HG02870 (cell line): ENCODE results near the gene DACT3.

Experiments
- ATAC-seq: cut with Tn5 transposase; IDR thresholded peaks from one replicate; pipeline ENCODE4 v1.9.1; 2021; ENCODE audit warnings: mild to moderate bottlenecking, moderate library complexity; ENCODE audit not compliant: unreplicated experiment

DACT3 gene

DNA sequence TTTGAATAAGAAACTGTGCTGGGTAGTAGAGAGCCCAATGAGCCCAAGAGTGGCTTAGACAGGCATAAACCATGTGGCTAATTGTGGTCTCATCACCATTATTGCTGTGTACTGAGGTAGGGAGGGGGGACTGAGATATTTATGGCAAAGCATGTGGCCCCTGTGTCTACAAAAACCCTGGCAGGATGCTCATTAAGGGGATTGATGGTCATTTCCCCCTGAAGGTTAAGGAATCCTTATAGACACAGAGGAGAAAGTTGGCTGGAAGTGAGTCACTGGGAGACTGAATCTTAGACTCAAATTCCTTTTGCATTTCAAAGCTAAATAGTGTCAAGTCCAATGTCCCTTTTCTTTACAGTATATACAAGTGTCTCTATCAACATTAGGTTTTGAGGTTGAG lies 9.8 kb upstream of the DACT3 start:
- ATAC-seq: no peak

DNA sequence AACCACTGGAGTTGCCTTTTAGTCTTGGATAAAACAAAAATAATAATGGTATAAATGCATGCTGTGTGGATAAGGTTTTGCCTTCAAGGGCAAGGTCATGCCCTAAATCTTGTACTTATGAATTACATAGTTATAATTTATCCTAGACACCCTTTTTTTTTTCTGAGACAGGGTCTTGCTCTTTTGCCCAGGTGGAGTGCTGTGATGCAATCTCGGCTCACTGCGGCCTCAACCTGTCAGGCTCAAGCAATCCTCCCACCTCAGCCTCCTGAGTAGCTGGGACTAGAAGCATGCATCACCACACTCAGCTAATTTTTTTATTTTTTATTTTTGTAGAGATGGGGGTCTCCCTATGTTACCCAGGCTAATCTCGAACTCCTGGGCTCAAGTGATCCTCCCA lies 7.7 kb upstream of the DACT3 start:
- no peak for ATAC-seq

DNA sequence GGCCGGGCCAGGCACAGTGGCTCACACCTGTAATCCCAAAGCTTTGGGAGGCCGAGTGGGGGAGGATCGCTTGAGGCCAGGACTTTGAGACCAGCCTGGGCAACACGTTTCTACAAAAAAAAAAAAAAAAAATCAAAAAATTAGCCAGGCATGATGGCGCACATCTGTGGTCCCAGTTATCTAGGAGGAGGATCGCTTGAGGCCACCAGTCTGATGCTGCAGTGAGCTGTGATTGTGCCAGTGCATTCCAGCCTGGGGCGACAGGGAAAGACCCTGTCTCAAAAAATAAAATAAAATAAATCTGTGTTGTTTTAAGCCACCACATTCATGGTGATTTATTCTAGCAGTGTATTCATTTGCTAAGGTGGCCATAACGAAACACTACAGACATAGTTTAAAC lies 4.1 kb upstream of the DACT3 start:
- ATAC-seq: no peak

DNA sequence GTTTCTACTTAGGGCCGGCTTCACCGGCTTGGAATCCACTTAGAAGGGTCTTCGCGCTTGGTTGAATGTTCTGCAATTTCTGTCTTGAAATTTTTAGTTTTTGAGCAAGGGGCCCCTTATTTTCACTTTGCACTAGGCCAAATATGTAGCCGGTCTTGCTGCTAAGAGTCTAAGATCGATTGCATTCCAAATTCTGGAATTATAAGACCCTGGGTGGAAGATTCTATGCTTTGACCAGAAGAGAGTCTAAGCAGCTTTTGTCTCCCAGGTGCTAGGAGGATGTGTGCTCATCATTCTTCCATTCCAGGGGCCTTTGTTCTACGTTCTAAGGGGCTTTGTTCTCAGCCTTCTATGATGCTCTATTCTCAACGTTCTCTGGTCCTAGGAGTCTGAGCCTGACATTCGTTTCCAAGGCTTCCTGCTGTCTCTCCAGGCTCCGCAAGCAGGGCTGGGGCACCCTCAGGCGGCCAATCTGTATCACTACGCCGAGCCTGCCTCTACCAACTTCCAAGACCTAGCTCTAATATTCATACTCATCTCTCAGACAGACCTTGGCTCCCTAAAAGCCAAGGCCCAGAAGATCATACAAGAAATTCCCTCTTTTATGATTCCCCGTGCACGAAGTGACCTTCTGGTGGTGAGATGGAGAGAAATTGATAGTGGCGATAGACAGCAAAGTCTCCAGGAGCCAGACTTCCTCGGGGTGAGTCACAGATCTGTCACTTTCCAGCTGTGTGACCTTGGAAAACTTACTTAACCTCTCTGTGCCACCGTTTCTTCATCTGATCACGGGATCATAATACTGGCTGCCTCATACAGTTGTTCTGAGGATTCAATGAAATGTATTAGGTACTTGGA lies 982 bp upstream of the DACT3 start:
- no peak for ATAC-seq

DNA sequence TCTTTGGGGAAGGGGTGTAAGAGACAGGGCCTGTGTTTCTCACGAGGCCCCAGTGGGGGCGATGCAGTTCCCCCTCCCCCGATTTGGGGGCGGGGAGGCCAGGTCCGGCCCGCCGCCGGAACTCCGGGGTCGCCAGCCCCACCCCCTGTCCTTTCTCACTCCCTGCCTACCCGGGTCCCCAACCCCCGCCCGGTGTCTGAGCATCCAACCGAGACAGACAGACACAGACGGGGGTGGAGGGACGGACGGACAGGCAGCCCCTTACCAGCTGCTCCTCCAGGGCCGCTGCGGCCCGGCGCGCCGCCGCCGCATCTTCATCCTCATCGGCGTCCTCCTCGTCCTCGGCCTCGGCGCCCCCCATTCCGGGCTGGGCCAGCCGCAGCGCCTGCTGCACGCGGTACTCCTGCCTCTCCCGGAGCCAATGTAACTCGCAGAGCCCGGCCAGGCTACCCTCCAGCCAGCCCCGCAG lies 397 bp downstream of the DACT3 start:
- no peak for ATAC-seq

DNA sequence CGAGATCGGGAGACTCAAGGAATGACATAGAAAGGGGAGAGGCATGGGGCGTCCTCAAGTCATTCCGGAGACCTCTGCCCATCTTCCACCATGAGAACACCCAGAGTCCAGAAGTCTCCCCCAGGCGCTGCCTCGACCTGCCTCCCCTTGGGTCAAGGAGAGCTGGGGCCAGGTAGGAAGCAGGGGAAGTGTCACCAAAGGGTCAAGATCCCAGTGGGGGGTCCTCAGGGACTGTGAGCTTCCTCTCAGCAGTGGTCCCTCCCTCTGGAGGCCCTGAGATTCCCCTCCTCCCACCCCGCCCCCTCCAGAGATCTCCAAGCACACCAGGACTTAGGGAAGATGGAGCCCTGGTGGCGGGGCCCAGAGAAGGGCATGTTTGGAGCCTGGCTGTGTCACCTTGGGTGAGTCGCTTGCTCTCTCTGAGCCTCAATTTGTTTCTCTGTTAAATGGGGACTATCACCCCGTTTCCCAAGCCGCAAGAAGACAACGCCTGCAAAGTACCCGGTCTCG lies 919 bp downstream of the DACT3 start:
- no peak for ATAC-seq

DNA sequence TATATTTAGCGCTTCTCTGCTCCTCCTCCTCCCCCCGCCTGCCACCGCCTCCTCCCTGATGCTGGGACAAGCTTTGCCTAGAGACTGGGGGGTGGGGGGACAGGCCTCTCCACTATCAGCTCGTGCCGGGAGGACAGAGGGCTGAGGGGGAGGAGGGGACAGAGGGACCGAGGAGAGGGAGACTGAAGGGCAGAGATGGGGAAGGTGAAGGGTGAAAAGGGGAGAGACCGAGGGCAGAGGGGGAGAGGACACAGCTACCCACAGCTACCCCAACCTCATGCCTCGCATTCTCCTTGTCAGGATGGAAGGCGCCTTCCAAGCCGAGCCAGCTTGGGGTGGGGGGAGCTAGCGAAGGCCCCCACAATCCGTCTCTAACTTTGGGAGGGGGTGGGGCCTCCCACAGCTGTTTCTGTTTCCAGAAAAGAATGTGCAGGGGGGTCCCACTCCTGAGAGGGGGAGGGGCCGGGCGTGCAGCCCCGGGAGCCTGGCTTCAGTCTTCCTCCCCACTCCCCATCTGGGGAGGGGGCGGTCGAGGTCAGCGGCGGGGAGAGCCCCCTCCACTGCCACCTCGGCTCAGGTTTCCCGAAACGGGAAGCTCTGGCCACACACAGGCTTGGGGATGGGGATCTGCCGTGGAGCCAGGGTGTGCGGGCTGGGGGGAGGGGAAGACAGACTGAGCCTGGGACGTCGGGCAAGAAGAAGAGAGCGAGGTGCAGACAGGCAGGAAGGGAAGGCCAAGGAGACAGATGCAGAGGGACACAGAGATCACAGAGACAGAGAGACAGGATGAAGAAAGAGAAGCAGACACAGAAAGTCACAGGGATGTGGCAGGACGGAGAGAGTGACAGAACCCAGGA lies 1.6 kb downstream of the DACT3 start:
- ATAC-seq: no peak

DNA sequence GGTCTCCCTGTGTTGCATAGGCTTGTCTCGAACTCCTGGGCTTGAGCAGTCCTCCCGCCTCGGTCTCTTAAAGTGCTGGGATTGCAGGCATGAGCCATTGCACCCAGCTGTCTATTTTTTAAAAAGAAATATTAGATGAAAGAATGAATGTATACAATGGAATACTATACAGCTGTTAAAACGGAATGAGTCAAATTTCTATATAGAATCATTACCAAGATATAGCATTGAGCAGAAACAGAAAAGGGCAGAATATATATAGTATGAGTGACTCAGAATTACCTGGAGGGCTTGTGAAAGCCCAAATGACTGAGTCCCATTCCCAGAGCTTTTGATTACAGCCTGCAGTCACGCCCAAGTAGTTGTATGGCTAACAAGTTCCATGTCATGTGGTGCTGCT lies 4.4 kb downstream of the DACT3 start:
- ATAC-seq: no peak

DNA sequence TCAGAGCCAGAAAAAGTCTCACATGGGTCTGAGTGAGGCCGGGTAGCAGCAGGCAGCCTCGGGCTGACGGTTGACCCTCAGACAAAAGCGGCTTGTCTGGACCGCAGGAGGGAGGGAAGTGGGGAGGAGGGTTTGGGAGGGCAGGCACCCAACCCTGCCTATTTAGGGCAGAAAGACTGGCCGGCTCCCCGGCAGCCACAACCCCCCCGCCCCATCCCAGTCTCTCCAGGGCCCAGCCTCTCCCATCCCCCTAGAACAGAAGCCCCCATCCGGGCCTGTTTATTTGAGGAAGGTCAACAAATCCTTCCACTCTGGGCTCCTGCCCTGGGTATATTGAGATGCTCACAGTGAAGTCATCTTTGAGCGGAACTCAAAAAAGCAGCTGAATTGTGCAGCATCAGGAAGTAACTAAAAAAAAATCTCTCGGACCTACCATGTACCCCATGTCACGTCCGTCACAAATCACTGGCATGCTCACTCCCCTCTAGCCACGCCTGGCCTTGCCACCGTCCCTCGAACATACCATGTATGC lies 6.3 kb downstream of the DACT3 start:
- no peak for ATAC-seq

DNA sequence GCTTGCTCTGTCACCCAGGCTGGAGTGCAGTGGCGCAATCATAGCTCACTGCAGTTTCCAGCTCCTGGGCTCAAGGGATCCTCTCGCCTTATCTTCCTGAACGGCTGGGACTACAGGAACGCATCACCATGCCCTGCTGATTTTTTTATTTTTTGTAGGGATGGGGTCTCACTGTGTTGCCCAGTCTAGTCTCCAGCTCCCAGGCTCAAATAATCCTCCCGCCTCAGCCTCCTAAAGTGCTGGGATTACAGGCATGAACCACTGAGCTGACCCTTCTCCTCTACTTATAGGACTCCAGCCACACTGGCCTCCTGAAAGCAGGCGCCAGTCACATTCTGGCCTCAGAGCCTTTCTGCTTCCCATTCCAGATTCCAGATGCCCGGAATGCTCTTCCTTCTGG lies 10.5 kb downstream of the DACT3 start:
- no peak for ATAC-seq

DNA sequence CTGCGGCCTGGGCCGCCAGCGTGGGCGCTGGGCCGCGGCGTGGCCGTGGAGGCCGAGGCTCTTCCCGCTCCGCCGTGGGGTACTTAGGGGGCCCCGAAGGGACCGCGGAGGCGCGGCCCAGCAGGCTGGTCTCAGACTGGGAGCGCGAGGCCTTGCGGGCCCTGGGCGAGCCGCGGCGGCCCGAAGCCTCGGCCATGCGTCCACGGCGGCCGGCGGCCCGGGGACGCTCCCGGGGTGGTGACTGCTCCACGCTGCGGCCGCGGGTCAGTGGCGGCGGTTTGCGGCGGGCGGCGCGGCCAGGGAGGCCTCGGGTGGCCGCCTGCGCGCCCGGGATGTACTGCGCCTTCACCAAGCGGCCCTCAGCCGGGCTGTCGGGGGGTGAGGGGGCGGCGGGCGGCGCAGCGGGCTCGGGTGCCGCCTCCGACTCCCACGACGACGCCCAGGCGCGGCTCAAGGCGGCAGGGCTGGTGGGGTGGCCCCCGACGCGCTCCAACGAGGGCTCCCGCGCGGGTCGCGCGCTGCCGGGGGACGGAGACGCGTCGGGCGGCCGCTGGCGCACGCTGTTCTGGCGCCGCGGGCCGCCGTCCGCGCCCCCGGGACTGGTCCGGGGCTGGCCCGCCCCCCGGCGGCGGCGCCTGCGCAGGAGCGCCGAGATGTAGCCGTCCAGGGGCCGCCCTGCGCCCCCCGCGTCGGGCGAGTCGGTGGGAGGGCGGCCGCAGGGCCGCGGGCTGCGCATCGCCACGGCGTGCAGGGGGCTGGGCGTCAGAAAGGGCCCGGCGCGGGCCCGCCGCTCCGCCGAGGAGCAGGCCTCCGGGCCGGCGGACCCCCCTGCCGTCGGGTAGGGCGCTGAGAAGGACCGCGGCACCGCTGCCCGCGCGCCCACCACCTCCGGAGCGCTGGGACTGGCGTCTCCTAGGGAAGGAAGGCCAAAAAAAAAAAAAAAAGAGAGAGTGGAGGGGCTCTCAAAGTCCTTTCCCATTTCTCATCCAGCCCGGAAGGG lies 11.7 kb downstream of the DACT3 start:
- ATAC-seq: no peak

DNA sequence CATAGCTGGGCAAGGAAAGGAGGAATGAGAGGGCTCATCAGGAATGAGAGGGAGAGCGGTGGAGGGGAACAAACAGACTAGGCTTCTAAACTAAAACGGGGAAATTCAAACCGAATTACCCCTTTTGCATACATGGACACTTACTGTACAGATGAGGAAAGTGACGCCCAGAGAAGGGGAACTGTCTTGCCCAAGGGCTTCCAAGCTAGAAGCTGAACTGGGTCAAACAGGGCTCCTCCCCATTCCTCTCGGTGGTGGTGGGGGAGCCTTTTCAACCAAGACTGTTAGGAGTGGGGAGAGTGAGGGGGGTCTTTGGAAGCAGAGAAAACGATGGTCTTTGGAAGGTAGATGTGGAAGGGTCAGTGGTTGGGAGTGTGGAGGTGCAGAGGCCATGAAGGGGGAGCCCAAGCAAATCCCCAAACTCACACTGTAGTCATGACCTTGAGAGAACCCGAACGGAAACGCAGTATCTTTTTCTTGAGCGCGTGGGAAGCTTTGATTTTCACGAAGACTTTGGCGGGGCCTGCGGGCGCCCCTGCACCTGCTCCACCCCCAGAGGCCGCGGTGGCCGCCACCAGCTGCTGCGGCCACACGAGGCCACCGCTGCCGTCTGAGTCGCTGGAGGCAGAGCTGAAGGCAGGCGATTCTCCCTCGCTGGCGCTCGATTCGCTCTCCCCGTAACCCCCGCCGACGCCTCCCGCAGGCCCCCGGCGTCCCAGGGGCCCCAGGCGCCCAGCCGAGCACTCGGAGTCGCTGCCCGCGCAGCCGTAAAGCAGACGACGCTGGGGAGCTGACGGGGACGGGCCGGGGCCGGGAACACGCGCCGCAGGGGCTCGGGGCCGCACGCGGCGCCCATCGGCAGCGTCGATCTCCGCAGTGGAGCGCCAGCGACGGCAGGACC lies 12.7 kb downstream of the DACT3 start:
- ATAC-seq: no peak

DNA sequence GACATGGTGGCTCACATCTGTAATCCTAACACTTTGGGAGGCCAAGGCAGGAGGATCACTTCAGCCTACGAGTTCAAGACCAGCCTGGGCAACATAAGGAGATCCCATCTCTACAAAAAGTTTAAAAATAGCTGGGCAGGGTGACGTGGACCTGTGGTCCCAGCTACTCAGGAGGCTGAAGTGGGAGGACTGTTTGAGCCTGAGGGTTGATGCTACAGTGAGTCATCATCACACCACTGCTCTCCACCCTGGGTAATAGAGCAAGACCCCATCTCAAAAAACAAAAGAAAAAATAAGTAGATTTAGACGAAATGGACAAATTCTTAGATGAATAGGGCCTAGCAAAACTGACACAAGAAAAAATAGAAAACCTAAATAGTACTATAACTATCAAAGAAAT lies 14.6 kb downstream of the DACT3 start:
- no peak for ATAC-seq

DNA sequence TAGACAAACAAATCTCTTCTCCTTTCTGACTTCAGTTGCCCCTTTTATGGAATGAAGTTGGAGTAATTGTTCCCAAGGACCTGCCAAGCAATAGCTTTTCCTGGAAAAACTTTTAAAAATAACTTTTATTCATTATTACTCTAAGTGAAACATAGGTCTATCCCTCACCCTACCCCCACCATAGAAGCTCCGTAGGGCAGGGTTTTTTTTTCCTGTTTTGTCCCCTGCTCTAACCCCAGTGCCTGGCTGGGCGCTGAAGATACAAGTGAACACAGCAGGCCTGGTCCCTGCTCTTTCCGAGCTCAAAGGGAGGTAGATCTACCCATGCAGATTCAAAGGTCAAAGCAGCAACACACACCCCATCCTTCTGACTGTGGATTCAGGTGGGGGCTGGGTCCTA lies 16.3 kb downstream of the DACT3 start:
- no peak for ATAC-seq

DNA sequence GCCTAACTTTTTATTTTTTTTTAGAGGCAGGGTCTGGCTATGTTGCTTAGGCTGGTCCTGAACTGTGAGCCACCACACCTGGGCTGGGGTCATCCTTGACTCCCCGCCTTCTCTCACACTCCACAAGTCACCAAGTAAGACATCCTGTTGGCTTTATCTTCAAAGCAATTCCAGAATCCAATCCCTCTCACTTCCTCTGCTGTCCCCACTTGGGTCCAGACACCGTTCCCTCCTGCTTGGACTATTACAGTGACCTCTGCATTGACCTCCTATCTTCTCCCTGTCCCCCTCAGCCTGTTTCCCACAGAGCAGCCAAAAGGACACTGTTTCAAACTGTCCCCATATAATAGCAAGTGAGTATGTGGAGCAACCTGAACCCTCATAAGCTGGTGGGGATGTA lies 20.3 kb downstream of the DACT3 start:
- ATAC-seq: no peak

DNA sequence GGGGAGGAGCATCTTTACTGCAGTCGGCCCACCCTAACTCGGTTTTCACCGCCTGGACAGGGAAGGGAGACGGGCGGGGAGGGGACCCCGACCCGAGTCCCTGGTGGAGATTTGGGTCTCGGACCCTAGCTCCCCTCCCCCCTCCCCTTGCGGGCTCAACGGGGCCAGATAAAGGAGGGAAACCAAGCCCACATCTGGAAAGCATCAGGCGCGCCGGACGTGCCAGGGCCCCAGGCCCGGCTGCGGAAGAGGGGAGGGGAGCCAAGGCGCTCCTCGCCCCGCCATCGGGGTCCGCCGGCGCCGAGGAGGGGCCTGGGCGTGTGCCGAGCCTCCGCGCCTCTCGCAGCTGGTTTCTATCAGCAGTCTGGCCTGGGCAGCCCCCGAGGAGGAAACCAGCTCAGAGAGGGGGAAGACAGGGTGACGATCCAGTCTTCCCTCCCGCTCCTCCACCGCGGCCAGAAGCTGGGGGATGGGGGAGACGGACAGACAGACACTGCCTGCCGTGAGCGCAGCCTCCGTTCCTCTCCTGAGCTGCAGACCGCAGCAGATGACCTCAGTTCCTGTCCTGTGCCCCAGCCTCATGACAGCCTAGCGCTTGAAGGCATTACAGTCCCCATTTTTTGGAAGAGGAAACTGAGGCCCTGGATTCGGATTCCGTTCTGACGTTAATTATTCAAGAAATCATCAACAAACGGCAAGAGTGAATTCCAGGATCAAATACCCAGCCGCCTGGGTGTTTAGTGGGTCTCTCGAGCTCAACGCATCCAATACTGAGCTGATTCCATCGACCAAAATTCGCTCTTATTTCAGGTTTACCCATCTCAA lies 21.4 kb downstream of the DACT3 start:
- ATAC-seq: no peak

DNA sequence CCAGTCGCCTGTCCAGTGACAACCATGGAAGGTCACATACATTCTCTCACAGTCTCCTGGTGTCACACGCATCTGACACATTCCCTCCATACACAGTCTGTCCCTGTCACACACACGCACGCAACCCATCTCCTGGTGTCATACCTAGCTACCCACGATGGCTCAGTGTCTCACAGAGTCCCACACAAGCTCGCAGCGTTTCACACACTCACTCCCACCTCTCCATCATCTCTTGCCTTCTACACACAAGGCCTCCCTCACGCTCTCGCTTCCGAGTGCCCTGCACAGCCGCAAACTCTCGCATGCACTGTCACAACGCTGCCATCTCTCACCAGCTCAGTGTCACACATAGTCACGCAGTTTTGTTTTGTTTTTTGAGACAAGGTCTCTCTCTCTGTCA lies 23.8 kb downstream of the DACT3 start:
- no peak for ATAC-seq

DNA sequence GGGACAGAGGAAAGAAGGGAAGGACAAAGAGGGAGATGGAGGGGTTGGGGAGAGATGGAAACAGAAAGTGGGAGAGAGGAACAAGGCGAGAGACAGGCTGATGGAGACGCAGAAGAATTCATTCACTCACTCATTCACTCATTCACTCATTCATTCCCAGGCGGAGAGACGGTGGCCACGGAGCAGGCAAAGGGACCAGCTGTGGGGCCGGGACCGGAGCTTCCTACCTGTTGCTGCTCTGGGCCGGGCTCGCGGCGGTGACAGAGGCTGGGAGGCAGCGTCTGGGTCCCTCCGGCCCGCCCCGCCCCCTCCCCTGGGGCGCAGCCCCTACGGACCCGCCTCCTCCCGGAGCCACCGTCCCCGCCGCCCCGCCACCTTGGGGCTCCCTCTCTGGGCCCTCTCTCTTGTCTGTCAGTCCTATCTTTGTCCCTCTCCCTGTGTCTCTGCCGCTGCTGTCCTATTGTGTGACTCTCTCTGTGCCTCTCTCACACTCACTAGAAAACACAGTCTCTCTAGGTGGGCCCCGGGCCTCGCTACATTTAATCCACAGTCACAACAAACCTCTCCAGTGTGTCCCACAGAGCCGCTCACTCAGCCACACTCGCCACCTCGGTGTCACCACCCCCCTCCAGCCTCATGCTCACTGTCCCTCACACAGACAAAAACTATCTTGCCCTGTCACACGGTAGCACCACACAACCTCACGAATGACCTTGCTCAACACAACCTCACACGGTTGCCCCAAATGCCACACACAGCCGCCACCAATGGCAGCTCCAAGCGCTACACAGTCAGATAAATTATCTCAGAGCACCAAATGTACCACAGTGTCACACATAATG lies 24.8 kb downstream of the DACT3 start, which contains the start of gene GNG8:
GNG8 (minus strand) TSS at position 283 of the 842 bp plus-strand sequence. CDS start 1,520 bp downstream, outside the sequence.
- ATAC-seq: no peak
